Colonic mucosa (tissue), 4 donors: ENCODE results near the gene TMPRSS13. TPM values are rescaled to one million over a fixed set of nuclear protein-coding genes. Genes with fewer than 3 reads are reported as not detected.

Experiments used
- DNase-seq: peaks from one replicate; pipeline ENCODE4 v3.0.0-alpha.2; 2020
- H3K27ac ChIP-seq: fragments of 200-600 bp; one replicate; pipeline ENCODE4 v1.8.0; 2021
- H3K27me3 ChIP-seq: fragments of 200-600 bp; one replicate; pipeline ENCODE4 v1.8.0; 2021
- H3K36me3 ChIP-seq: fragments of 200-600 bp; one replicate; pipeline ENCODE4 v1.8.0; 2021
- H3K4me1 ChIP-seq: fragments of 200-600 bp; one replicate; pipeline ENCODE4 v1.8.0; 2021; ENCODE audit warnings: mild to moderate bottlenecking
- H3K4me3 ChIP-seq: fragments of 200-600 bp; one replicate; pipeline ENCODE4 v1.8.0; 2021
- H3K9ac ChIP-seq, 2 donors: one replicate each; pipeline ENCODE4 v1.7.0; 2013; ENCODE audit warnings: control low read depth in 2 of 2, low read depth in 2 of 2, low read length in 2 of 2
- H3K9me3 ChIP-seq: fragments of 200-600 bp; one replicate; pipeline ENCODE4 v1.8.0; 2021
- intact Hi-C: fragments of 100-400 bp; cut with DNase I; formaldehyde crosslinking; loops from one replicate; pipeline ENCODE4 v1.14.1; 2022
- total RNA-seq, 2 donors: library from RNA; stranded (reverse); fragmentation: NEBNext Ultra II Directional in 1 of 2; extraction: Animal tissue kit (Norgen Biotek cat#: 25700) in 1 of 2; gene quantifications; one replicate each; pipeline ENCODE4 v1.2.1, GENCODE V29; 2021
- TF ChIP-seq, protein P1 (sequence below): fragments of 200-600 bp; IDR thresholded peaks from one replicate; pipeline ENCODE4 v1.8.0; 2022; ENCODE audit warnings: antibody characterized with exemption, mild to moderate bottlenecking
- donor health status: healthy.
- donor health status: DM: no; HTN: no; CAD: no.
- donor health status: DM: no; HTN: no; CAD: no.

The TMPRSS13 gene
- total RNA-seq, 2 donors from 2014 or later, result 1.5 to 1.6 TPM

DNA sequence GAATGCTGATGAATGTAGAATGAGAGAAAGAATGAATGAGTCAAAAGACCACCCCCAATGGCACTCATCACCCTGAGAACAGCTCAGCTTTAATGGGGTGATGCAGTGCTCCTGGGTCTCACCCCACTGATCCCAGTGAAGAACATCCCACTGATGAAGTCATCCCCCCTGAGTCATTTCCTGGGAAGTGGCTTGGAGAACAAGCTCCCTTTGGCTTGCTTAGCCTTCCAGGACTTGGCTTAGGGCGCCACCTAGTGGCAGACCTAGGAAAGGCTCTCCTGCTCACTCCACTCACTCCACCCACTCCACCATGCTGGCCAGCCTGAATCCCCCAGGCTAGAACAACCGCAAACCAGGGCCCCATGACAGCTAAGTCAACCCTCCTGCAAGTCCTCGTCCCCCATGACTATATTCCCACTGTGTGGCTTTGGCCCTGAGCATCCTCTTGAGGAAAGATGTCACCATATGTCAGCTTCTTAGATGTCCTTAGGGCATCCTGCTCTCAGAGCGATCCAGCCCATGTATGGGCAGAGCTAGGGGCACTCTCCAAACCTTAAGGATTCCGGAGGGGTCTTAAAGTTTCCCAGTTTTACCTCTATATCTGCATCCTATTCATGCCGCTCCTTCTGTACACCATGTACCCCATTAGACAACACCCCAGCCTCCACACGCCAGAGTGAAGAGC, 17.8 kb upstream of the TMPRSS13 start:
- DNase-seq, result peak; percentile 89
- Histone ChIP-seq H3K9me3 (no peaks in the 10 kb centered on the region), H3K9ac (no peak overlapping the region), H3K4me1 (no peaks in the 10 kb centered on the region), H3K27me3 (no peaks in the 10 kb centered on the region), H3K27ac (no peak overlapping the region), H3K4me3 (no peak overlapping the region), H3K36me3 (no peaks in the 10 kb centered on the region)
- intact Hi-C loops, result loop anchor here (2.0 to 5.0 kb wide), 2 partner anchors 102 to 125 kb away; partner anchors contain the start of gene FXYD2
- TF ChIP-seq, protein P1, sequence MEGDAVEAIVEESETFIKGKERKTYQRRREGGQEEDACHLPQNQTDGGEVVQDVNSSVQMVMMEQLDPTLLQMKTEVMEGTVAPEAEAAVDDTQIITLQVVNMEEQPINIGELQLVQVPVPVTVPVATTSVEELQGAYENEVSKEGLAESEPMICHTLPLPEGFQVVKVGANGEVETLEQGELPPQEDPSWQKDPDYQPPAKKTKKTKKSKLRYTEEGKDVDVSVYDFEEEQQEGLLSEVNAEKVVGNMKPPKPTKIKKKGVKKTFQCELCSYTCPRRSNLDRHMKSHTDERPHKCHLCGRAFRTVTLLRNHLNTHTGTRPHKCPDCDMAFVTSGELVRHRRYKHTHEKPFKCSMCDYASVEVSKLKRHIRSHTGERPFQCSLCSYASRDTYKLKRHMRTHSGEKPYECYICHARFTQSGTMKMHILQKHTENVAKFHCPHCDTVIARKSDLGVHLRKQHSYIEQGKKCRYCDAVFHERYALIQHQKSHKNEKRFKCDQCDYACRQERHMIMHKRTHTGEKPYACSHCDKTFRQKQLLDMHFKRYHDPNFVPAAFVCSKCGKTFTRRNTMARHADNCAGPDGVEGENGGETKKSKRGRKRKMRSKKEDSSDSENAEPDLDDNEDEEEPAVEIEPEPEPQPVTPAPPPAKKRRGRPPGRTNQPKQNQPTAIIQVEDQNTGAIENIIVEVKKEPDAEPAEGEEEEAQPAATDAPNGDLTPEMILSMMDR, result peak; percentile 98

- Histone ChIP-seq H3K4me3 (no peak overlapping the region), H3K4me1 (no peaks in the 10 kb centered on the region), H3K36me3 (no peaks in the 10 kb centered on the region), H3K9ac (no peak overlapping the region), H3K9me3 (no peaks in the 10 kb centered on the region), H3K27me3 (no peaks in the 10 kb centered on the region), H3K27ac (no peak overlapping the region)
- TF ChIP-seq, protein P1, result no peak
- intact Hi-C loops, result loop anchor here (2.0 to 5.0 kb wide), 2 partner anchors 101 to 124 kb away; partner anchors contain the start of gene FXYD2
- no peak for DNase-seq
Observed at GRCh38 chr11:117946156-117946841, 17.1 kb upstream of the TMPRSS13 start.

DNA sequence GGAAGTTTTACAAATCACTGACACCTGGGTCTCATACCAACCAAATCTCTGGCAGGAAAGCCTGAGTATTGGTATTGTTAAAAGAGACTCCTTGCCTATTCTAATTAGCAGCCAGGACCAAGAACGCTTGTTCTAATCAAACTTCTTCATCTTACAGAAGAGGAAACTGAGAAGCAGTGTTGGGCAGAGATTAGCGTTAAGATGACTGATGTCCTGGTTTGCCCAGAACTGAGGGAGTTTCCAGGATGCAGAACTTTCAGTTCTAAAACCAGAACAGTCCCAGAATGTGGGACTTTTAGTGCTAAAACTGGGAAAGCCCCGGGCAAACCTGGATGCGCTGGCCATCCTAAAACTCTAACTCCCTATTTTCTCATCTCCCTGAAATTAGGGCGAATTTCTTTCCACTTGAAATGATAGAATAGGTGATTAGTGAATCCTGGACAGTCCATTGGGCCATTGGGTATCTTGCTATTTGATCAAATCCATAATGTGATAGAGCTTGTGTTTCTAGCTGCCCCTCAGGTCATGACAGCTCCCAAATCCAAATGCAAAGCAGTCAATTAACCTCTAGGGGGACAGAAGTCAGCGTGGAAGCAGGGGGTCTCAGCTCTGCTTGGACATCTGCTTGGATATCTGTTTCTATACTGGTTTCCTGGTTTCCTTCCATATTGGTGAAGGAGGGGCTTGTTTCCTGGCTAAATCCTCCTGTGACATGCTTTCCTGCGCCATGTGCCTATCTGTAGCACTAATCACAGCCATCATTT, 16.0 kb upstream of the TMPRSS13 start:
- intact Hi-C loops, result loop anchor here (5.0 kb wide), 1 partner anchor 123 kb away; the partner anchor contains the start of gene FXYD2

GRCh38 chr11:117944554-117944953, 15.4 kb upstream of the TMPRSS13 start:
- no peak overlapping the region for H3K27ac ChIP-seq
- DNase-seq, result no peak
- H3K9ac ChIP-seq, result no peak overlapping the region
- H3K36me3 ChIP-seq, result no peaks in the 10 kb centered on the region
- H3K4me3 ChIP-seq, result no peak overlapping the region
- intact Hi-C loops, result no loop called here
- H3K9me3 ChIP-seq, result no peaks in the 10 kb centered on the region
- H3K4me1 ChIP-seq, result no peaks in the 10 kb centered on the region
- no peaks in the 10 kb centered on the region for H3K27me3 ChIP-seq
- TF ChIP-seq, protein P1, result no peak

More for the DNA sequence above, 16.0 kb upstream of the TMPRSS13 start:
- Histone ChIP-seq H3K27ac (no peak overlapping the region), H3K36me3 (no peaks in the 10 kb centered on the region), H3K9me3 (no peaks in the 10 kb centered on the region), H3K27me3 (no peaks in the 10 kb centered on the region), H3K4me1 (no peaks in the 10 kb centered on the region), H3K4me3 (no peak overlapping the region), H3K9ac (no peak overlapping the region)
- no peak for DNase-seq
- TF ChIP-seq, protein P1, result no peak

- Histone ChIP-seq H3K27me3 (no peaks in the 10 kb centered on the region), H3K36me3 (no peaks in the 10 kb centered on the region), H3K9ac (no peak overlapping the region), H3K4me3 (no peak overlapping the region), H3K4me1 (no peaks in the 10 kb centered on the region), H3K27ac (no peak overlapping the region), H3K9me3 (no peaks in the 10 kb centered on the region)
- TF ChIP-seq, protein P1, result no peak
- intact Hi-C loops, result no loop called here
- no peak for DNase-seq
Observed at GRCh38 chr11:117941976-117942654, 12.9 kb upstream of the TMPRSS13 start.
